ENCODE results near the gene RGS14. TPM values are rescaled to one million over a fixed set of nuclear protein-coding genes. Genes with fewer than 3 reads are reported as not detected.
"Not testable (repeated sequence)": the region's sequence is repeated elsewhere in the genome, so short reads cannot be mapped to it uniquely, and the experiment has no call there.

Gene RGS14
- total RNA-seq, 1 experiment from 2014 or later = 22.6 TPM

DNA sequence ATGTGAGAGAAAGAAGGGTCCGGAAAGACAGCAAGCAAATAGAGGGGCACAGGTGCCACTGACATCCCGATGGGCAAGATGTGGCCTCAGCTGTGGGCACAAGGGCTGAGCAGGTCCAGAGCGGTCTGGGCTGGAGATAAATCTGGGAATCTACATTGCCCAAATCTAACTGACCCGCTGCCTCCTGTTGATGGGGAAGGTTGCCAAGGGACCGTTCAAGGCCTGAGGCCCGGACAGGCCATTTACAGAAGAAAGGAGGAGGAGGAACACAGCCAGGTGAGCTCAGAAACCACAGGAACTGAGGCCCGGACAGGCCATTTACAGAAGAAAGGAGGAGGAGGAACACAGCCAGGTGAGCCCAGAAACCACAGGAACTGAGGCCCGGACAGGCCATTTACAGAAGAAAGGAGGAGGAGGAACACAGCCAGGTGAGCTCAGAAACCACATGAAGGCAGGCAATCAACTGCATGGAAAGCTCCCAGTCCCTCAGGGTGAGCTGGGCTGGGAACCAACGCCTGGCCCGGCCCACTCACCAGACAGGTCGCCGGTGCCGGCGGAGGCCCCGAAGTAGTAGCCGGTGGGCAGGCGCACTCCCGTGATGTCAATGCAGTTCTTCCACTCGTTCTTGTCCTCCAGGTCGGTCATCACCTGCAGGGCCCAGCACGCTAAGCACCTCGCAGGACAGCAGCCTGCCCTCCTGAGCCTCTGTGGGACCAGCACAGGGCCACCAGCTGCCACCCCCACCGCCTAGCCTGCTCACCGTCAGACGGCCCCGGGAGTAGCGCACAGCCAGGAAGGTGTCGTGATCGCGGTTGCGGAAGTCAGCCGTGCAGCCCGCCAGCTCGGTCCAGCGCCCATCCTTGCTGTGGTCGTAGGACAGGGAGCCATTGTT, 20.9 kb upstream of the RGS14 start:
- Histone ChIP-seq H3K9me3 (ENCODE audit: low read length) (no peaks in the 10 kb centered on the region), H3K4me1 (ENCODE audit: low read length) (no peaks in the 10 kb centered on the region), H3K4me3 (ENCODE audit: low read length) (no peak overlapping the region), H3K79me2 (ENCODE audit: low read length) (peaks cover 22% of the 10 kb centered on the region), H3K27ac (ENCODE audit: low read length) (no peak overlapping the region), H3K36me3 (ENCODE audit: insufficient read depth, low read length) (peaks cover 17% of the 10 kb centered on the region; the same call in 1 of the 2 replicates), H4K20me1 (ENCODE audit: insufficient read depth, low read depth, low read length) (peaks cover 9% of the 10 kb centered on the region; the same call in 1 of the 2 replicates), H3K9ac (ENCODE audit: low read length) (no peak overlapping the region), H3K4me2 (ENCODE audit: low read depth, low read length, poor library complexity, severe bottlenecking) (no peak overlapping the region), H2AFZ (ENCODE audit: low read length) (no peak overlapping the region), H3K27me3 (ENCODE audit: low read length) (no peaks in the 10 kb centered on the region), H3K9me2 (replicated peaks; ENCODE audit: insufficient read depth, low read length) (no peaks in the 10 kb centered on the region)
- no peak for DNase-seq

DNA sequence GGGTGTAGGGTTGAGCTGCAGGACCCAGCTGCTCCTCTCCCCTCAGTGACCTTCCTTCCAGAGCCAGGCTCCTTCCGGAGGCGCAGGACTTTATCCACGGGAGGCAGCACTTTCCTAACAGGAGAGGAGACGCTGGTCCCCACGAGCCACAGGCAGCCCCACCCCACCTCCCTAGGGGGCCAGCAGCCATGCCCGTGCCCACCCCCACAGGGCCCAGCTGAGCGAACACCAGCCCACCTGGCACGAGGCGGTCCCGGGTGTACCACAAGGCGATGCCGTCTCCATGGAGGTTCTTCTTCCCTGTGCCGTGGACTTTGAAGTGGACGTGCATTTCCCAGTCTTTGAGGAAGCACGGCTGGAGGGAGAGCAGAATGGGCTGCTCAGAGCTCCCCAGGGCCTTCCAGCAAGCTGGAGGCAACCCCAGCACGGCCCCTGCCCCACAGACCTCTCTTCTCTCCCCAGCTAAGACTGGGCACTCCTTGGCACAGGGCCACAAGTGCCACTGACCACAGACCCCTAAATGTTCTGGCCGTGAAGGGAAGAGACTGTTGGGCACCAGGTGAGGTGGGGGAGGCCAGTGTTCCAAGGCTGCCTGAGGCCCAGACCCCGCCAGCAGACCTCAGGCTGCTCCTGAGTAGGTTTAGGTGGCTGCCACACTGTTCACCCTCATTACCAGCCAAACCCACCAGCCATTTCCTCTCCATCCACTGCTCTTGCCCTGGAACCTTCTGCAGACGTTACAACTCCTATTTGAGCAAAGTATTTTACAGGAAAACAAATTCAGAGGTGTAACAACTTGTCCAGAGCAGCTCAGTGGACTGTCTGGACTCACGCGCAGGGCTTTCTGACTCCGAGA, 19.2 kb upstream of the RGS14 start:
- H3K9me2 ChIP-seq (replicated peaks; ENCODE audit: insufficient read depth, low read length) = no peaks in the 10 kb centered on the region
- H3K9me3 ChIP-seq (ENCODE audit: low read length) = no peaks in the 10 kb centered on the region
- no peak overlapping the region for H3K4me2 ChIP-seq (ENCODE audit: low read depth, low read length, poor library complexity, severe bottlenecking)
- DNase-seq = no peak
- H3K36me3 ChIP-seq (ENCODE audit: insufficient read depth, low read length) = peaks cover 22% of the 10 kb centered on the region; the same call in 1 of the 2 replicates
- no peak overlapping the region for H2AFZ ChIP-seq (ENCODE audit: low read length)
- H3K4me3 ChIP-seq (ENCODE audit: low read length) = no peak overlapping the region
- H3K79me2 ChIP-seq (ENCODE audit: low read length) = peaks cover 34% of the 10 kb centered on the region
- H3K9ac ChIP-seq (ENCODE audit: low read length) = no peak overlapping the region
- H3K27ac ChIP-seq (ENCODE audit: low read length) = no peak overlapping the region
- no peaks in the 10 kb centered on the region for H3K27me3 ChIP-seq (ENCODE audit: low read length)
- no peaks in the 10 kb centered on the region for H3K4me1 ChIP-seq (ENCODE audit: low read length)
- H4K20me1 ChIP-seq (ENCODE audit: insufficient read depth, low read depth, low read length) = peaks cover 9% of the 10 kb centered on the region; the same call in 1 of the 2 replicates

DNA sequence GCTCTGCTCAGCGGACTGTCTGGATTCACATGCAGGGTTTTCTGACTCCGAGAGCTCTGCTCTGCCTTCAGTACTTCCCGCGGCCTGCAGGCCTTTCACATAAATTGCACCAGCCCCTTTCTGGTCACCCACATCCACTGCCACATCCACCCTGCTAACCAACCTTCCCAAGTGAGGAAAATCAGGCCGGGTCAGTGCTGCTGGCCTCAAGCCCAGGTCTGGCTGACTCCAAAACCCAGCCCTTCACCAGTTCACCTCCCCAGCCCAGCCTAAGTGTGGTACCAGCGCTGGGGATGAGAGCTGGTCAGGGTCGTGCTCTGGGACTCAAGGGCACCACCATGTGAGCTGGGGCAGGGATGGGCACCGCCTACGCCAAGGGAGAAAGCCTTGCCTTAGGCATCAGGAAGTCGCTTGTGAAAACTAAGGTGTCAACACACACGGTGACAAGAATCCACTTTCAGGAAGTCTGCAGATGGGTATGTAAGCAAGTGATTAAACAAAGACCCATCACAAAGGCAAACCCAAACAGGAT, 18.6 kb upstream of the RGS14 start:
- H4K20me1 ChIP-seq (ENCODE audit: insufficient read depth, low read depth, low read length) = peaks cover 9% of the 10 kb centered on the region; the same call in 1 of the 2 replicates
- H3K79me2 ChIP-seq (ENCODE audit: low read length) = peaks cover 38% of the 10 kb centered on the region
- H3K4me2 ChIP-seq (ENCODE audit: low read depth, low read length, poor library complexity, severe bottlenecking) = no peak overlapping the region

GRCh38 chr5:177343000-177343399, 14.7 kb upstream of the RGS14 start:
- DNase-seq; H3K9me2 ChIP-seq (replicated peaks; ENCODE audit: insufficient read depth, low read length); H4K20me1 ChIP-seq (ENCODE audit: insufficient read depth, low read depth, low read length); H3K9ac ChIP-seq (ENCODE audit: low read length); H2AFZ ChIP-seq (ENCODE audit: low read length); H3K4me1 ChIP-seq (ENCODE audit: low read length); H3K27ac ChIP-seq (ENCODE audit: low read length); H3K27me3 ChIP-seq (ENCODE audit: low read length); H3K4me3 ChIP-seq (ENCODE audit: low read length); H3K4me2 ChIP-seq (ENCODE audit: low read depth, low read length, poor library complexity, severe bottlenecking); H3K9me3 ChIP-seq (ENCODE audit: low read length): not testable (repeated sequence)
- peaks cover 74% of the 10 kb centered on the region for H3K79me2 ChIP-seq (ENCODE audit: low read length)
- peaks cover 18% of the 10 kb centered on the region; the same call in 1 of the 2 replicates for H3K36me3 ChIP-seq (ENCODE audit: insufficient read depth, low read length)

More for the DNA sequence above, 18.6 kb upstream of the RGS14 start:
- Histone ChIP-seq H3K36me3 (ENCODE audit: insufficient read depth, low read length) (peaks cover 19% of the 10 kb centered on the region; the same call in 1 of the 2 replicates), H3K9me2 (replicated peaks; ENCODE audit: insufficient read depth, low read length) (no peaks in the 10 kb centered on the region), H3K27me3 (ENCODE audit: low read length) (no peaks in the 10 kb centered on the region), H3K9me3 (ENCODE audit: low read length) (no peaks in the 10 kb centered on the region), H3K4me3 (ENCODE audit: low read length) (no peak overlapping the region), H3K27ac (ENCODE audit: low read length) (no peak overlapping the region), H2AFZ (ENCODE audit: low read length) (no peak overlapping the region), H3K4me1 (ENCODE audit: low read length) (no peaks in the 10 kb centered on the region), H3K9ac (ENCODE audit: low read length) (no peak overlapping the region)
- no peak for DNase-seq

GRCh38 chr5:177343777-177344176, 13.9 kb upstream of the RGS14 start:
- H4K20me1 ChIP-seq (ENCODE audit: insufficient read depth, low read depth, low read length) = 0 out of 2 replicates have a peak, but pooled peaks cover 3% of the 10 kb centered on the region
- H3K4me2 ChIP-seq (ENCODE audit: low read depth, low read length, poor library complexity, severe bottlenecking) = no peak overlapping the region
- no peaks in the 10 kb centered on the region for H3K27me3 ChIP-seq (ENCODE audit: low read length)

DNA sequence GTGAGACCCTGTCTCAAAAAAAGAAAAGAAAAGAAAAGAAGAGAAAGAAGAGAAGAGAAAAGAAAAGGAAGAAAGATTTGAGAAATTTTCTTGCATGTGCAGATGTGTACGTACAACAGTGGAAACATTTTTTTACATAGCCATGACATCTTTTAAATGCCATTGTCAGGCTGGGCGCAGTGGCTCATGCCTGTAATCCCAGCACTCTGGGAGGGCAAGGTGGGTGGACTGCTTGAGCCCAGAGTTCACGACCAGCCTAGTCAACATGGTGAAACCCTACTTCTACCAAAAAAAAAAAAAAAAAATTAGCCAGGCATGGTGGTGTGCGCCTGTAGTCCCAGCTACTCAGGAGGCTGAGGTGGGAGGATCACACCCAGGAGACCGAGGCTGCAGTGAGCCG, 12.8 kb upstream of the RGS14 start:
- Histone ChIP-seq H3K79me2 (ENCODE audit: low read length) (peaks cover 81% of the 10 kb centered on the region), H3K36me3 (ENCODE audit: insufficient read depth, low read length) (peaks cover 18% of the 10 kb centered on the region; the same call in 1 of the 2 replicates)

More at GRCh38 chr5:177343777-177344176, 13.9 kb upstream of the RGS14 start:
- Histone ChIP-seq H3K9me2 (replicated peaks; ENCODE audit: insufficient read depth, low read length) (no peaks in the 10 kb centered on the region), H2AFZ (ENCODE audit: low read length) (no peak overlapping the region), H3K9ac (ENCODE audit: low read length) (no peak overlapping the region), H3K79me2 (ENCODE audit: low read length) (peaks cover 81% of the 10 kb centered on the region), H3K4me1 (ENCODE audit: low read length) (peaks cover under 1% of the 10 kb centered on the region; the same call in 1 of the 2 replicates), H3K4me3 (ENCODE audit: low read length) (no peak overlapping the region), H3K36me3 (ENCODE audit: insufficient read depth, low read length) (peaks cover 18% of the 10 kb centered on the region; the same call in 1 of the 2 replicates), H3K9me3 (ENCODE audit: low read length) (no peaks in the 10 kb centered on the region), H3K27ac (ENCODE audit: low read length) (no peak overlapping the region)
- DNase-seq = no peak

DNA sequence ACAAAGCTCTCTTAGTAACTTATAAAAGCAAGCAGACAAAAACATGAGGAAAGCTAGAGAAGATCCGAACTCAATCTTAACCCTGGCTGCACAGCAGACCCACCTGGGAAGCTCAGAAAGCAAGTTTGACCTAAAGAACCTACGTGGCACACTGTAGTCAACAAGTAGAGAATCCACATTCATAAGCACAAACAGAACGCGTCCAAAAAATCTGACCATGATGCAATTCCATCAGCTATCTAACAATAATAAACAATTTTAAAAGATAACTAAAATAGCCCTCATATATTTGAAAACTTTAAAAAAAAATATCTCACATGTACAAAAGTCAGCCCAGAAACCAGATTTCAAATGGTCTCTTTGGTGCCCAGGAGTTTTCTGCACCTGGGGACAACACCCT, 10.9 kb upstream of the RGS14 start:
- no peak for DNase-seq

More for the DNA sequence above, 12.8 kb upstream of the RGS14 start:
- Histone ChIP-seq H3K9me3 (ENCODE audit: low read length) (no peaks in the 10 kb centered on the region), H3K9me2 (replicated peaks; ENCODE audit: insufficient read depth, low read length) (no peaks in the 10 kb centered on the region), H3K4me1 (ENCODE audit: low read length) (peaks cover 12% of the 10 kb centered on the region), H3K4me2 (ENCODE audit: low read depth, low read length, poor library complexity, severe bottlenecking) (no peak overlapping the region), H3K9ac (ENCODE audit: low read length) (no peak overlapping the region), H4K20me1 (ENCODE audit: insufficient read depth, low read depth, low read length) (no peaks in the 10 kb centered on the region), H3K27me3 (ENCODE audit: low read length) (no peaks in the 10 kb centered on the region), H3K27ac (ENCODE audit: low read length) (no peak overlapping the region), H2AFZ (ENCODE audit: low read length) (no peak overlapping the region), H3K4me3 (ENCODE audit: low read length) (no peak overlapping the region)
- DNase-seq = no peak

More for the DNA sequence above, 10.9 kb upstream of the RGS14 start:
- Histone ChIP-seq H3K27ac (ENCODE audit: low read length) (no peak overlapping the region), H3K9me2 (replicated peaks; ENCODE audit: insufficient read depth, low read length) (no peaks in the 10 kb centered on the region), H3K4me1 (ENCODE audit: low read length) (peaks cover 20% of the 10 kb centered on the region), H3K4me3 (ENCODE audit: low read length) (no peak overlapping the region), H3K36me3 (ENCODE audit: insufficient read depth, low read length) (peaks cover 12% of the 10 kb centered on the region; the same call in 1 of the 2 replicates), H3K4me2 (ENCODE audit: low read depth, low read length, poor library complexity, severe bottlenecking) (no peak overlapping the region), H3K27me3 (ENCODE audit: low read length) (no peaks in the 10 kb centered on the region), H2AFZ (ENCODE audit: low read length) (no peak overlapping the region), H3K9me3 (ENCODE audit: low read length) (no peaks in the 10 kb centered on the region), H3K79me2 (ENCODE audit: low read length) (peaks cover 85% of the 10 kb centered on the region), H3K9ac (ENCODE audit: low read length) (no peak overlapping the region; the same call in 1 of the 2 replicates), H4K20me1 (ENCODE audit: insufficient read depth, low read depth, low read length) (no peaks in the 10 kb centered on the region)

All from Karpas-422 (cell line).